Middle frontal gyrus (tissue), 1 donor: Measurements from ENCODE around the gene UFSP2.
"Not testable (repeated sequence)": the region's sequence is repeated elsewhere in the genome, so short reads cannot be mapped to it uniquely, and the experiment has no call there.

Source experiments
- DNase-seq: peaks from one replicate; pipeline ENCODE4 v3.0.0-alpha.2; 2015; ENCODE audit warnings: low spot score; ENCODE audit errors: extremely low spot score

UFSP2 gene

DNA sequence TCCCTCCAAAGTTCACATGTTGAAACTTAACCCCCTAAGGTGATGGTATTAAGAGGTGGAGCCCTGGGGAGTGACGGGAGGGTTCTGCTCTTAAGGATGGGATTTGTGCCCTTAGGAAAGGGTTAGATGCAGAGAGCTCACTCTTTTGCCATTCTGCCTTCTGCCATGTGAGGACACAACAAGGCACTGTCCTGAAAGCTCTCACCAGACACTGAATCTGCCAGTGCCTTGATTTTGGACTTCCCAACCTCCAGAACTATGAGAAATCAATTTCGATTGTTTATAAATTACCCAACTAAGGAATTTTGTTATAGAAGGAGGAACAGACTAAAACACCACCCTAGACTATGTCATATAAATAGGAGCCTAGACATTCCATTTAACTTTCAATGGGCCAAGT lies 41.7 kb downstream of the UFSP2 start:
- no peak for DNase-seq

- no peak for DNase-seq
Observed at GRCh38 chr4:185383451-185383850, 42.3 kb downstream of the UFSP2 start.

- DNase-seq: no peak
Observed at GRCh38 chr4:185382754-185383153, 43.0 kb downstream of the UFSP2 start.

DNA sequence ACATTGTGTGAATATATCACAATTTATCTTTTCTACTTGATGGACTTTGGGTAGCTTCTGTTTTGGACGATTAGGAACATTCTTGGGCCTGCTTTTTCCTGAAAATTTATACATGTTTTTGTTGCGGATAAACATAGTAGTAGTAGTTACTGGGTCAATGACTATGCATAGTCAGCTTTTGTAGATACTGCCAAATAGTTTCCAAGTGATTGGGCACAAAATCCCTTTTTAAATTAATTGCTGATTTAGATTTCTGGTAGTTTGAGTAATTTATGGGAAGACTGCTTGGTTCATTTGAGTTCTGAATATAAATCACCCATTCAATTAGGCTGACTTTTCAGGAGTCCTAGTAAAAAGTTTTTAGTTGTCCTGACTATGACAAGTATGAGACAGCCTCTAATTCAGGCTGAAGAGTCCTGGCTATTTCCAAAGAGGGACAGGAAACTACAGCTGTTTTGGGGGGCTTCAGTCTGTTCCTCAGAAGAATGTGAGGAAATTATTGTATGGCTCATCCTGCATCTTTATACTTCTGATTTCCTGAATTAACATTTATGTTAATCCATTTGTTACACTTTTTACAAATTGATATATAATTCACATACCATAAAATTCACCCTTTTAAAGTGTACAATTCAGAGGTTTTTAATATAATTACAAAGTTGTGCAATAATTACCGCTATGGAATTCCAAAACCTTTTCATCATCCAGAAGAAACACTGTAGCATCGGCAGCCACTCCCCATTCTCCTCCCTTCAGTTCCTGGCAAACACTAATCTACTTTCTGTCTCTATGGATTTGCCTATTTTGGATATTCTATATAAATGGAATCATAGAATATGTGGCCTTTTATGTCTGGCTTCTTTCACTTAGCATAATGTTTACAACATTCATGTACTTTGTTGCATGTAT lies 44.2 kb downstream of the UFSP2 start:
- DNase-seq: no peak

- no peak for DNase-seq
Observed at GRCh38 chr4:185380320-185380719, 45.4 kb downstream of the UFSP2 start.

GRCh38 chr4:185379326-185380295 lies 46.2 kb downstream of the UFSP2 start:
- DNase-seq: no peak

GRCh38 chr4:185378264-185378663 lies 47.5 kb downstream of the UFSP2 start:
- DNase-seq: no peak

GRCh38 chr4:185374573-185374972 lies 51.2 kb downstream of the UFSP2 start:
- DNase-seq: no peak

DNA sequence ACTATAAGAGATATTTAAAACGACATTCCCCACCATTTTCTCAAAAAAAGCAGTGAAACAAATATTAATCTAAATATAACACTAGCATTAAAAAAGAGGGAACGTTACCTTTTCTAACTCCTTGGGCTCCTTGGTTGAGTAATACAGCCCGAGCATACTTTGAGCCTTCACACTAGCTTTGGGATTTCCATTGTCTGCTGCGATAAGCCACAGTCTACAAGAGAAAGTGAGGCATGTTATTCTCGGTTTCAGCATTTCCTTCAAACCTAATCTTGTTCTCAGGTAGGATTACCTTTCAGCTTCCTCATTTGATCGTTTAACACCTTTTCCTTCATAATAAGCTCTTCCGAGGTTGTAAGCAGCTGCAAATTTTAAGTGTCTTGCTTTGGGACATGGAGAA lies 51.7 kb downstream of the UFSP2 start:
- DNase-seq: no peak

DNA sequence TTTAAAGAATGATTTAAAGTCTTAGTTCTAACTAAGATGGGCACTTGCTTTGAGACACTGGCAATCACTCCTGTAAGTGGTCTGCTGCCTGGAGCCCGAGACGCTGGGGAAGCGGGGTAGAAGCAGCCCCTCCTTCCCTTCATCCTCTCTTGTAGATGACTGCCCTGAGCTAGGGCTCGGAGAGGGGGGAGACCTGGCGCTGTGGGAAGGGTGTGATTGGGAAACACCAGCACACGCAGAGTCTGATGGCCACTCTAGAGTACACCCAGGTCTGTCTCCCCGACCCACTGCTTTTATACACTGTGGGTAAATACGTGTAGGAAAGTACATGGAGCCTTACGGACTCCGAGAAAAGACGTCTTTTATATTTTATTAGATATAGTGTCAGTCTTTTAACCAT lies 54.1 kb downstream of the UFSP2 start:
- DNase-seq: no peak

DNA sequence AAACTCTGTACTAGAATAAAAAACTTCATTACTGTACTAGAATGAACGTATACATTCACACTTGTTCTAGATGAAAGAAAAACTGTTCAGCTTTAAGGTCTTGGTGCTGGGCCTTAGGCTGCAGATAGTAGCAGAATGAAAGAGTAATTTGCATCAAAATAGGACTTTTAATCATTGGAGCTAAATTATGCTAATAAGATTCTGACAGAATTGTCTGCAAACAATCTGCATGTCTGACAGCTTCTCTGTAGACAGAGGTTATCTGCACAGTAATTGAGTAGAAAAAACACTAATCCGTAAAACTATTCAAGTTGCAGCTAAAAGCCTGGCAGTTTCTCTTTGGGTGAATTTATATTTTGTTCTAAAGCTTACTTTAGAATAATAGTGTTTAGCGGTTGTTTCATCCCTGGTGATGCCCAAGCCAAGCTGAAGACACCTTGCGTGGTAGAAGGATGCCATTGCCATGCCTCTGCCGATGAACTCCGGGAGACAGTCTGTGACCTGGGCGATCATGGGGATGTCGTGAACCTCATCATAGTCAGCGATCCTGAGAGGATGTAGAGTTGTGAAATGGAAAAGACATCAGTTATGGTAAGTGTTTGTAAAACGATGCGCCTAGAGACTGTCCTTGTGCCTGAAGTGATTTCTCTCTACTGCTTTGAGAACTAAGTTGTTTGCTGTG lies 55.4 kb downstream of the UFSP2 start:
- no peak for DNase-seq

- DNase-seq: no peak
Observed at GRCh38 chr4:185369731-185370130, 56.0 kb downstream of the UFSP2 start.

DNA sequence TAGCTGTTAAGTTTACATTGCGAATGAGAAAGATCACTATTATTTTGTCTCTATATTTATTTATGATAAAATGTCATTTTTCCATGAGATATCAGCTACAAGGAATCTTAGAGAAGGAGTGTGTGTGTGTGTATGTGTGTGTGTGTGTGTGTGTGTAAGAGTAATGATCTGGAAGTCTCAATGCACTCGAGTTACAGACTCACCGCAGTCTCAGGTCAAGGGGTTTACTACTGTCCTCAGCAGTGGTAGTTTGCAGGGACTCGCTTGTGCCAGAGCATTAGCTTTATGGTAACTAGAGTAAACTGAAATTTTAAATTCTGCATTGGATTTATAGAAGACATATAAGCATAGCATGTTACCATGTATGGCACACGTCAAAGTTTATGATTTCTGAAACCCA lies 60.9 kb downstream of the UFSP2 start:
- DNase-seq: no peak

DNA sequence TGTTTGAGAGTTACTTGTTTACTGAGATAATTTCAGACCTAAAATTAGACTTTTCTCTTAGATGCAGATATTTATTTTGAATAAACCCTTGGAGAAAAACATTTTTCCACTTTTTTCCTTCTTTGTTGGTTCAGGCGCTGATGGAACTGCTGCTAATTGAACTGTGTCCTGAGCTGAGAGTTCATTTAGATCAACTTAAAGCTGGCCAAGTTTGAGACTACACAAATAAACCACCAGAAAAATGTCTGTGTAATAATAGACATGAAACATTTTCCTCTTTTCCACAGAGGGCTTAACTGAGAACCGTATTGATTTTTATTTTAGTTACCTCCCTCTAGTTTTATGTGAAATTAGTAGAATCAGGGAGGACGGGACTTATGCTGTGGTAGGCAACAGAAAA lies 62.5 kb downstream of the UFSP2 start:
- DNase-seq: no peak

DNA sequence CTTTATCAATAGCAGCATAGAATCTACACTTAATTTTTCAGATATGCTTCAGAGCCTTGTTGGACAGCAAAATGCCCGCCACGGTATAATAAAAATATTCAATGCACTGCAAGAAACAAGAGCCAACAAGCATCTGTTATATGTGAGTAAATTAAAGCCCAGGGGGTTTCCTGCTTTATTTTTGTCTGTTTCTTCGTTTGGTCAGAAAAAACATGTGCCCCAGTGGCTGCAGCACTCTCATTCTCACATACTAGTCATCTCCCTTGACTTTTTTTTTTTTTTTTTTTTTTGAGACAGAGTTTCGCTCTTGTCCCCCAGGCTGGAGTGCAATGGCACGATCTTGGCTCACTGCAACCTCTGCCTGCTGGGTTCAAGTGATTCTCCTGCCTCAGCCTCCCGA lies 63.2 kb downstream of the UFSP2 start:
- not testable (repeated sequence) for DNase-seq

GRCh38 chr4:185361872-185362271 lies 63.9 kb downstream of the UFSP2 start:
- no peak for DNase-seq

GRCh38 chr4:185359767-185360446 lies 65.9 kb downstream of the UFSP2 start:
- DNase-seq: no peak

- DNase-seq: no peak
Observed at GRCh38 chr4:185358959-185359358, 66.8 kb downstream of the UFSP2 start.

GRCh38 chr4:185358514-185358913 lies 67.2 kb downstream of the UFSP2 start:
- DNase-seq: no peak

- DNase-seq: no peak
Observed at GRCh38 chr4:185357733-185358440, 67.9 kb downstream of the UFSP2 start.
